A549 (cell line): Measurements from ENCODE around the gene CNTN5. TPM values are rescaled to one million over a fixed set of nuclear protein-coding genes. Genes with fewer than 3 reads are reported as not detected.

ENCODE experiments used
- ATAC-seq, 2 experiments: fragments of 200-7000 bp in 1 of 2; fragments of >200 bp in 1 of 2; cut with Nextera tagmentation in 1 of 2; cut with Tn5 transposase in 1 of 2; 3 replicates each; pipeline versions ENCODE4 v1.8.0 to v1.9.1; 2018 to 2020; ENCODE audit warnings: mild to moderate bottlenecking in 1 of 2, moderate library complexity in 1 of 2
- CTCF ChIA-PET: fragments of 300-600 bp; sonication (Branson Sonifier 250); formaldehyde crosslinking; extraction: SDS; loops from one replicate; lab custom pipeline; 2021; ENCODE audit warnings: antibody characterized with exemption, inconsistent platforms; lab: Yijun Ruan, JAX
- POLR2A ChIA-PET: fragments of 350-600 bp; formaldehyde crosslinking; extraction: SDS; loops from one replicate; lab custom pipeline; 2021; ENCODE audit warnings: antibody characterized with exemption, inconsistent platforms; lab: Yijun Ruan, JAX
- DNase-seq, 2 experiments: peaks; one replicate each; pipeline versions ENCODE4 v3.0.0 to v3.0.0-alpha.2; 2011 to 2016; ENCODE audit warnings: low read depth in 1 of 2, low spot score in 1 of 2
- FAIRE-seq: peaks from 2 replicates; lab custom pipeline; 2011; peaks lifted over from hg19 to GRCh38; lab: Jason Lieb, UNC
- H3K27ac ChIP-seq, 2 experiments: fragments of >200 bp; sonication (Bioruptor Twin); formaldehyde crosslinking; 3 replicates each; pipeline ENCODE4 v1.5.1; 2016 to 2017
- H3K4me1 ChIP-seq: fragments of >200 bp; sonication (Bioruptor Twin); formaldehyde crosslinking; 3 replicates; pipeline ENCODE4 v1.6.1; 2016
- H3K4me2 ChIP-seq: fragments of >200 bp; sonication (Bioruptor Twin); formaldehyde crosslinking; 3 replicates; pipeline ENCODE4 v1.6.1; 2016
- H3K4me3 ChIP-seq: fragments of >200 bp; sonication (Bioruptor Twin); formaldehyde crosslinking; 3 replicates; pipeline ENCODE4 v1.5.1; 2016
- H3K9me3 ChIP-seq: fragments of >200 bp; sonication (Bioruptor Twin); formaldehyde crosslinking; 3 replicates; pipeline ENCODE4 v1.6.1; 2016
- BCL3 ChIP-seq: fragments of >200 bp; sonication (Bioruptor Twin); formaldehyde crosslinking; IDR thresholded peaks from 3 replicates; pipeline ENCODE4 v1.6.1; 2016
- CEBPB ChIP-seq, 2 experiments: fragments of >200 bp in 1 of 2; sonication (Bioruptor Twin) in 1 of 2; formaldehyde crosslinking in 1 of 2; IDR thresholded peaks; 2 replicates each; pipeline ENCODE4 v1.6.1; 2012 to 2016
- CHD4 ChIP-seq: fragments of 200-600 bp; sonication (generic); IDR thresholded peaks from 2 replicates; pipeline ENCODE4 v1.6.1; 2016; ENCODE audit warnings: antibody characterized with exemption, mild to moderate bottlenecking, borderline replicate concordance
- CTCF ChIP-seq: fragments of >200 bp; sonication (Bioruptor Twin); formaldehyde crosslinking; IDR thresholded peaks from 3 replicates; pipeline ENCODE4 v1.5.1; 2016
- E2F6 ChIP-seq: IDR thresholded peaks from 2 replicates; pipeline ENCODE4 v1.6.1; 2012; ENCODE audit warnings: low read depth, borderline replicate concordance
- FOSB ChIP-seq: fragments of 250-450 bp; sonication (Bioruptor Pico); IDR thresholded peaks from 2 replicates; pipeline ENCODE4 v1.5.0; 2020; ENCODE audit warnings: mild to moderate bottlenecking, moderate library complexity
- FOXS1 ChIP-seq: fragments of 250-450 bp; sonication (Bioruptor Pico); IDR thresholded peaks from 2 replicates; pipeline ENCODE4 v1.5.0; 2020; ENCODE audit warnings: mild to moderate bottlenecking, moderate library complexity
- HDAC2 ChIP-seq: fragments of 200-600 bp; sonication (generic); IDR thresholded peaks from 2 replicates; pipeline ENCODE4 v1.6.1; 2016
- HOXB5 ChIP-seq: fragments of 250-450 bp; sonication (Bioruptor Pico); IDR thresholded peaks from 2 replicates; pipeline ENCODE4 v1.5.0; 2020; ENCODE audit warnings: mild to moderate bottlenecking, moderate library complexity
- JUN ChIP-seq, 2 experiments: fragments of >200 bp; sonication (Bioruptor Twin); formaldehyde crosslinking; IDR thresholded peaks; 2 replicates in 1 of 2; 3 replicates in 1 of 2; pipeline ENCODE4 v1.6.1; 2016 to 2017
- JUNB ChIP-seq: fragments of >200 bp; sonication (Bioruptor Twin); formaldehyde crosslinking; IDR thresholded peaks from 2 replicates; pipeline ENCODE4 v1.6.1; 2016
- MAFK ChIP-seq: fragments of 450-650 bp; IDR thresholded peaks from 2 replicates; pipeline ENCODE4 v1.6.1; 2014; ENCODE audit not compliant: partially characterized antibody
- MYC ChIP-seq: IDR thresholded peaks from 2 replicates; pipeline ENCODE4 v1.6.1; 2012; ENCODE audit warnings: mild to moderate bottlenecking, inconsistent platforms, low read length, improper control_type of control experiment, borderline replicate concordance
- PHF8 ChIP-seq: fragments of 200-600 bp; sonication (generic); IDR thresholded peaks from 2 replicates; pipeline ENCODE4 v1.6.1; 2016; ENCODE audit warnings: low read depth, mild to moderate bottlenecking, antibody characterized with exemption, moderate library complexity, borderline replicate concordance
- POLR2AphosphoS2 ChIP-seq: conservative IDR thresholded peaks from 2 replicates; pipeline ENCODE4 v1.6.1; 2012; ENCODE audit warnings: low read length, improper control_type of control experiment, inconsistent platforms
- RARB ChIP-seq: fragments of 250-450 bp; sonication (Bioruptor Pico); IDR thresholded peaks from 2 replicates; pipeline ENCODE4 v1.8.0; 2021; ENCODE audit warnings: mild to moderate bottlenecking, moderate library complexity
- RCOR1 ChIP-seq: fragments of 150-350 bp; IDR thresholded peaks from 2 replicates; pipeline ENCODE4 v1.6.1; 2014; ENCODE audit warnings: antibody characterized with exemption, low read length, low read depth
- REST ChIP-seq: fragments of 200-600 bp; sonication (generic); IDR thresholded peaks from 2 replicates; pipeline ENCODE4 v1.6.1; 2016; ENCODE audit warnings: antibody characterized with exemption, mild to moderate bottlenecking, moderate library complexity
- SREBF2 ChIP-seq: fragments of 450-650 bp; IDR thresholded peaks from 2 replicates; pipeline ENCODE4 v1.6.1; 2014; ENCODE audit warnings: mild to moderate bottlenecking, moderate library complexity
- ZC3H11A ChIP-seq: fragments of 450-650 bp; IDR thresholded peaks from 2 replicates; pipeline ENCODE4 v1.6.1; 2014; ENCODE audit warnings: antibody characterized with exemption, mild to moderate bottlenecking
- ZFP36 ChIP-seq: fragments of 450-650 bp; IDR thresholded peaks from 2 replicates; pipeline ENCODE4 v1.6.1; 2014; ENCODE audit warnings: borderline replicate concordance; ENCODE audit not compliant: partially characterized antibody
- ZNF302 ChIP-seq: fragments of 250-450 bp; sonication (Bioruptor Pico); IDR thresholded peaks from 2 replicates; pipeline ENCODE4 v1.9.0; 2021; ENCODE audit warnings: inconsistent platforms, mild to moderate bottlenecking, moderate library complexity
- ZSCAN20 ChIP-seq: fragments of 250-450 bp; sonication (Bioruptor Pico); IDR thresholded peaks from 2 replicates; pipeline ENCODE4 v1.8.0; 2022; ENCODE audit warnings: mild to moderate bottlenecking, moderate library complexity
- WGBS: methylation state at CpG from one replicate; pipeline ENCODE4 v1.1.6; 2017; ENCODE audit errors: missing lambda C conversion rate; 5-methylcytosine and 5-hydroxymethylcytosine counted together
- polyA plus RNA-seq, 4 experiments: library from polyadenylated mRNA; depleted of rRNA in 3 of 4; stranded (reverse); fragments of >200 nt; fragmentation: RNase III in 1 of 4; extraction: RNeasy Plus Mini Kit Qiagen cat#74134 plus additional on column Dnase treatment in 1 of 4; gene quantifications; 2 replicates in 3 of 4; 3 replicates in 1 of 4; pipeline ENCODE4 v1.2.3, GENCODE V29; 2011 to 2017

The CNTN5 gene
- polyA plus RNA-seq, 2 of the 4 experiments (the other 2 are of a cell fraction), result 0.08 TPM; not detected in 1

- CTCF ChIA-PET, result no interaction called here
- H3K4me3 ChIP-seq, result no peak overlapping the region
- FAIRE-seq (no peak), ATAC-seq (no peak), DNase-seq (peak in 1 of 2 experiments; percentile 22)
- H3K4me2 ChIP-seq, result no peak overlapping the region
- no peaks in the 10 kb centered on the region for H3K4me1 ChIP-seq
- 15% methylated on average over 4 of the region's 4 CpGs for WGBS
- POLR2A ChIA-PET, result no interaction called here
- H3K27ac ChIP-seq, result no peak overlapping the region
- H3K9me3 ChIP-seq, result no peaks in the 10 kb centered on the region
- TF ChIP-seq ZC3H11A, result no peak
- TF ChIP-seq PHF8, result no peak
- no peak for TF ChIP-seq BCL3
- TF ChIP-seq CHD4, result no peak
- TF ChIP-seq, all 56 proteins: peak for 0
These were observed 1308.0 kb downstream of the CNTN5 start for GRCh38 chr11:100328626-100329340.

GRCh38 chr11:100329352-100329751, 1308.6 kb downstream of the CNTN5 start:
- H3K4me3 ChIP-seq, result no peak overlapping the region
- CTCF ChIA-PET, result no interaction called here
- H3K27ac ChIP-seq, result no peak overlapping the region
- FAIRE-seq (no peak), ATAC-seq (no peak), DNase-seq (no peak)
- no peak overlapping the region for H3K4me2 ChIP-seq
- no peaks in the 10 kb centered on the region for H3K4me1 ChIP-seq
- TF ChIP-seq ZSCAN20 (CRISPR knock-in tag) (no peak), MAFK (peak; percentile 9)
- POLR2A ChIA-PET, result no interaction called here
- no peaks in the 10 kb centered on the region for H3K9me3 ChIP-seq

- no peak overlapping the region for H3K4me3 ChIP-seq
- no peak for ATAC-seq
- H3K4me1 ChIP-seq, result no peaks in the 10 kb centered on the region
- 22% methylated on average over 4 of the region's 4 CpGs for WGBS
- no peak overlapping the region for H3K27ac ChIP-seq
- ChIA-PET POLR2A (no interaction called here), CTCF (no interaction called here)
- no peak overlapping the region for H3K4me2 ChIP-seq
- DNase-seq, result no peak
- no peaks in the 10 kb centered on the region for H3K9me3 ChIP-seq
- no peak for TF ChIP-seq CEBPB (IDR thresholded peaks at IDR 0.05)
- TF ChIP-seq FOXS1, result no peak
- no peak for TF ChIP-seq POLR2AphosphoS2
- TF ChIP-seq JUNB, result no peak
- TF ChIP-seq HDAC2, result no peak
- no peak for FAIRE-seq
These were observed 1316.1 kb downstream of the CNTN5 start for GRCh38 chr11:100336873-100337272.

GRCh38 chr11:100338144-100338840, 1317.5 kb downstream of the CNTN5 start:
- no peak for ATAC-seq
- POLR2A ChIA-PET, result no interaction called here
- no peak for FAIRE-seq
- TF ChIP-seq FOSB (CRISPR knock-in tag) (no peak), FOXS1 (no peak), SREBF2 (no peak), E2F6 (no peak), ZNF302 (no peak), CHD4 (no peak), REST (no peak), RARB (CRISPR knock-in tag) (no peak), MYC (no peak), JUN (IDR thresholded peaks at IDR 0.05) (no peak), CTCF (no peak), RCOR1 (no peak), HOXB5 (CRISPR knock-in tag) (no peak), ZFP36 (no peak)

More at GRCh38 chr11:100338144-100338840, 1317.5 kb downstream of the CNTN5 start:
- DNase-seq, result no peak
- Histone ChIP-seq H3K9me3 (no peaks in the 10 kb centered on the region), H3K4me2 (no peak overlapping the region), H3K4me1 (no peaks in the 10 kb centered on the region), H3K27ac (no peak overlapping the region), H3K4me3 (no peak overlapping the region)
- CTCF ChIA-PET, result no interaction called here
- WGBS, result 58% methylated on average over 6 of the region's 6 CpGs
